Cardiac fibroblast (primary cell): Measurements from ENCODE around the gene CHCHD3.
A peak's percentile ranks its signal among the peaks of the same experiment; 100 is the strongest.

Source experiments
- DNase-seq, 2 donors: peaks; one replicate each; pipeline versions ENCODE4 v3.0.0 to v3.0.0-alpha.2; 2010; ENCODE audit warnings: low read depth in 2 of 2
- H3K4me3 ChIP-seq, 2 donors: replicated peaks in 1 of 2; 1 replicate in 1 of 2; 2 replicates in 1 of 2; pipeline ENCODE4 v1.5.1; 2011; ENCODE audit warnings: low read depth in 2 of 2, low read length in 2 of 2, mild to moderate bottlenecking in 2 of 2, moderate library complexity in 1 of 2
- TF ChIP-seq, protein P1 (sequence below): IDR thresholded peaks from one replicate; pipeline ENCODE4 v1.5.1; 2011; ENCODE audit warnings: low read depth, mild to moderate bottlenecking, low read length, inconsistent platforms

CHCHD3 gene

GRCh38 chr7:132825222-132825621 is 256.7 kb downstream of the CHCHD3 start:
- no peak overlapping the region for H3K4me3 ChIP-seq
- DNase-seq, result no peak
- TF ChIP-seq, protein P1, sequence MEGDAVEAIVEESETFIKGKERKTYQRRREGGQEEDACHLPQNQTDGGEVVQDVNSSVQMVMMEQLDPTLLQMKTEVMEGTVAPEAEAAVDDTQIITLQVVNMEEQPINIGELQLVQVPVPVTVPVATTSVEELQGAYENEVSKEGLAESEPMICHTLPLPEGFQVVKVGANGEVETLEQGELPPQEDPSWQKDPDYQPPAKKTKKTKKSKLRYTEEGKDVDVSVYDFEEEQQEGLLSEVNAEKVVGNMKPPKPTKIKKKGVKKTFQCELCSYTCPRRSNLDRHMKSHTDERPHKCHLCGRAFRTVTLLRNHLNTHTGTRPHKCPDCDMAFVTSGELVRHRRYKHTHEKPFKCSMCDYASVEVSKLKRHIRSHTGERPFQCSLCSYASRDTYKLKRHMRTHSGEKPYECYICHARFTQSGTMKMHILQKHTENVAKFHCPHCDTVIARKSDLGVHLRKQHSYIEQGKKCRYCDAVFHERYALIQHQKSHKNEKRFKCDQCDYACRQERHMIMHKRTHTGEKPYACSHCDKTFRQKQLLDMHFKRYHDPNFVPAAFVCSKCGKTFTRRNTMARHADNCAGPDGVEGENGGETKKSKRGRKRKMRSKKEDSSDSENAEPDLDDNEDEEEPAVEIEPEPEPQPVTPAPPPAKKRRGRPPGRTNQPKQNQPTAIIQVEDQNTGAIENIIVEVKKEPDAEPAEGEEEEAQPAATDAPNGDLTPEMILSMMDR, result no peak

- H3K4me3 ChIP-seq, result no peak overlapping the region
- no peak for DNase-seq
- TF ChIP-seq, protein P1, result no peak
Observed at GRCh38 chr7:132819648-132820047, 262.2 kb downstream of the CHCHD3 start.

DNA sequence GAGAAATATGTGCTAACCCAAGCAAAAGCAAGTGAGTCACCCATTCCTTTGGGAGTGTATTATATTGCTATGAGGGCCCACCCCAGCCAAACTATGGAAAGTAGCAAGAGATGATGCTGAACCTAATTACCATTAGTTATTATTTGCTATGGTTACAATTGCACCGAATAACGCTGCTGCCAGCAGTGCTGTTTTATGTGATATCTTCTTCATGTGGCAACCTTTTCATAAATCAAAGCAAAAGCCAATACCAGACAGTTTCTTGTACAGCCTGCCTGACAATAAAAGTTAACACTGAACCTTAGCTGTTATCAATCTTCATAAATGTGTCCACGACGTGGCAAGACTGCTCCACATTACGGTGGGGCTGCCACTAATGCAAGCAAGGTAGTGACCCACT is 263.9 kb downstream of the CHCHD3 start:
- DNase-seq, result peak in 1 of 2 donors; percentile 29
- H3K4me3 ChIP-seq, result no peak overlapping the region
- TF ChIP-seq, protein P1, result no peak

- H3K4me3 ChIP-seq, result no peak overlapping the region
- TF ChIP-seq, protein P1, result no peak
- DNase-seq, result peak; percentile 14 to 60
Observed at GRCh38 chr7:132815696-132816311, 266.1 kb downstream of the CHCHD3 start.

GRCh38 chr7:132815130-132815529 is 266.8 kb downstream of the CHCHD3 start:
- H3K4me3 ChIP-seq, result no peak overlapping the region
- no peak for DNase-seq
- TF ChIP-seq, protein P1, result no peak

GRCh38 chr7:132810561-132810960 is 271.3 kb downstream of the CHCHD3 start:
- DNase-seq, result no peak
- H3K4me3 ChIP-seq, result no peak overlapping the region
- TF ChIP-seq, protein P1, result no peak

GRCh38 chr7:132806834-132807233 is 275.1 kb downstream of the CHCHD3 start:
- no peak for DNase-seq
- H3K4me3 ChIP-seq, result no peak overlapping the region
- TF ChIP-seq, protein P1, result no peak
